ENCODE results near the gene FARSB.

DNA sequence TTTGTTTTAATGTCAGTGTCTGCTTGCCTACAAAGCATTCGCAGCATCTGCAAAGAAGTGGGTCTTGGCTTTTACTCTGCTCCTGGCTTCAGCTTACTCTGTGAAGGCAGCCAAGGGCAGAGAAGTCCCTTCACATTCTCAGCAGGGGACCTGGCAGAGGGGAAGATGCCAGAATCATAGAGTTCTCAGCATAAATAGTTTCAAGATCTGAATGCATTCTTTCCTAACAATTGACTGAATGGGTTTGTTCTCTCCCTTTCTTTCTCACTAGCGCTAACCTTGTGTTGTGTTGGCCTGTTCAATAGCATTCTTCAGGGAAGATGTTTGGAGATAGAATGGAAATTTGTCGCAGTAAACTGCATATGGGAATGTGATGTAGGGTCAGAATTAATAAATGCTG, 106.9 kb downstream of the FARSB start:
- TF ChIP-seq CTCF (IDR thresholded peaks at IDR 0.05) (no peak), POLR2A (IDR thresholded peaks at IDR 0.05) (no peak)

All from uterus (tissue), 2 donors.